HepG2 (cell line): Measurements from ENCODE around the gene FLRT2. TPM values are rescaled to one million over a fixed set of nuclear protein-coding genes. Genes with fewer than 3 reads are reported as not detected.

Source experiments
- ATAC-seq: fragments of 200-7000 bp; cut with Tn5 transposase; 3 replicates; pipeline ENCODE4 v1.9.1; 2020; ENCODE audit warnings: mild to moderate bottlenecking, moderate library complexity
- BruUV-seq: library from RNA; stranded (reverse); fragments of 400-500 nt; replicated peaks from 2 replicates; lab custom pipeline; 2021; lab: Mats Ljungman, UMichigan
- CTCF ChIA-PET: fragments of 300-600 bp; formaldehyde crosslinking; extraction: SDS; loops from one replicate; lab custom pipeline; 2021; ENCODE audit warnings: low total read pairs, inconsistent platforms, low intra/inter-chr PET ratio; lab: Yijun Ruan, JAX
- POLR2A ChIA-PET: fragments of 350-600 bp; sonication (Branson Sonifier 250); formaldehyde crosslinking; loops from one replicate; lab custom pipeline; 2020; ENCODE audit warnings: antibody characterized with exemption, inconsistent platforms; lab: Yijun Ruan, JAX
- DNase-seq: peaks from one replicate; pipeline ENCODE4 v3.0.0-alpha.2; 2015; ENCODE audit warnings: low spot score
- FAIRE-seq: peaks from 3 replicates; lab custom pipeline; 2011; peaks lifted over from hg19 to GRCh38; lab: Jason Lieb, UNC
- H2AFZ ChIP-seq: one replicate; pipeline ENCODE4 v1.6.1; 2011; ENCODE audit warnings: low read length, inconsistent platforms
- H3K27ac ChIP-seq: fragments of 300-600 bp; 3 replicates; pipeline ENCODE4 v1.8.0; 2011; ENCODE audit warnings: mixed run types, mild to moderate bottlenecking, mixed read lengths, low read length, inconsistent platforms; ENCODE audit not compliant: insufficient read depth; ENCODE audit errors: extremely low read length
- H3K27me3 ChIP-seq, 2 experiments: fragments of 200-600 bp in 1 of 2; 2 replicates in 1 of 2; 3 replicates in 1 of 2; pipeline versions ENCODE4 v1.6.0 to v1.8.0; 2011; ENCODE audit warnings: low read length in 2 of 2, mild to moderate bottlenecking in 2 of 2, moderate library complexity in 2 of 2, inconsistent platforms in 1 of 2; ENCODE audit not compliant: insufficient read depth in 2 of 2, control insufficient read depth in 1 of 2
- H3K36me3 ChIP-seq, 2 experiments: fragments of 200-600 bp in 1 of 2; replicated peaks in 1 of 2; 2 replicates in 1 of 2; 3 replicates in 1 of 2; pipeline versions ENCODE4 v1.5.1 to v1.8.0; 2011; ENCODE audit warnings: low read length in 2 of 2, inconsistent platforms in 1 of 2; ENCODE audit not compliant: insufficient read depth in 2 of 2, control insufficient read depth in 1 of 2
- H3K4me1 ChIP-seq: 2 replicates; pipeline ENCODE4 v1.5.1; 2012; ENCODE audit warnings: low read length, inconsistent platforms; ENCODE audit not compliant: insufficient read depth
- H3K4me2 ChIP-seq: 2 replicates; pipeline ENCODE4 v1.6.0; 2011; ENCODE audit warnings: low read depth, low read length, inconsistent platforms
- H3K4me3 ChIP-seq, 3 experiments: fragments of 200-600 bp in 1 of 3; sonication (generic), shearing (Covaris generic) in 1 of 3; replicated peaks in 1 of 3; 2 replicates each; pipeline ENCODE4 v1.5.1; 2011 to 2016; ENCODE audit warnings: low read length in 3 of 3, inconsistent platforms in 2 of 3, low read depth in 2 of 3, mild to moderate bottlenecking in 2 of 3, control low read depth in 1 of 3, mixed read lengths in 1 of 3; ENCODE audit not compliant: insufficient read depth in 1 of 3
- H3K79me2 ChIP-seq: one replicate; pipeline ENCODE4 v1.6.1; 2011; ENCODE audit warnings: low read length, inconsistent platforms; ENCODE audit not compliant: insufficient read depth
- H3K9ac ChIP-seq: 2 replicates; pipeline ENCODE4 v1.6.0; 2011; ENCODE audit warnings: mild to moderate bottlenecking, low read depth, low read length, inconsistent platforms; ENCODE audit not compliant: insufficient read depth
- H3K9me3 ChIP-seq: 2 replicates; pipeline ENCODE4 v1.5.1; 2012; ENCODE audit warnings: mild to moderate bottlenecking, low read length
- H4K20me1 ChIP-seq: 2 replicates; pipeline ENCODE4 v1.6.0; 2011; ENCODE audit warnings: inconsistent platforms, mild to moderate bottlenecking, low read length, moderate library complexity; ENCODE audit not compliant: insufficient read depth
- ARNT ChIP-seq: fragments of 450-650 bp; IDR thresholded peaks from 2 replicates; pipeline ENCODE4 v1.6.1; 2017
- ATF6 ChIP-seq: sonication (generic); formaldehyde crosslinking; conservative IDR thresholded peaks from 2 replicates; pipeline ENCODE4 v1.4.0; 2020; ENCODE audit warnings: missing genetic modification reagents
- BCL3 ChIP-seq: sonication (generic); formaldehyde crosslinking; IDR thresholded peaks from 2 replicates; pipeline ENCODE4 v1.5.1; 2020; ENCODE audit warnings: mild to moderate bottlenecking, missing genetic modification reagents, moderate library complexity
- CREM ChIP-seq, 2 experiments: sonication (generic) in 1 of 2; formaldehyde crosslinking in 1 of 2; IDR thresholded peaks; 2 replicates each; pipeline versions ENCODE4 v1.4.0 to v1.6.1; 2016 to 2020; ENCODE audit warnings: antibody characterized with exemption in 1 of 2, mild to moderate bottlenecking in 1 of 2, missing genetic modification reagents in 1 of 2
- DDIT3 ChIP-seq: sonication (generic); formaldehyde crosslinking; IDR thresholded peaks from 2 replicates; pipeline ENCODE4 v1.4.0; 2020; ENCODE audit warnings: mild to moderate bottlenecking, missing genetic modification reagents
- FOSL2 ChIP-seq: sonication (generic); formaldehyde crosslinking; IDR thresholded peaks from 2 replicates; pipeline ENCODE4 v1.4.0; 2020; ENCODE audit warnings: missing genetic modification reagents
- IKZF5 ChIP-seq: IDR thresholded peaks from 2 replicates; pipeline ENCODE4 v1.6.1; 2018; ENCODE audit warnings: missing genetic modification reagents, mild to moderate bottlenecking, missing compliant biosample characterization
- KDM1A ChIP-seq: IDR thresholded peaks from 2 replicates; pipeline ENCODE4 v1.6.1; 2016; ENCODE audit warnings: missing compliant biosample characterization
- KDM4B ChIP-seq: sonication (generic); formaldehyde crosslinking; IDR thresholded peaks from 2 replicates; pipeline ENCODE4 v1.4.0; 2020; ENCODE audit warnings: missing genetic modification reagents
- PRDM4 ChIP-seq: sonication (generic); formaldehyde crosslinking; IDR thresholded peaks from 2 replicates; pipeline ENCODE4 v1.9.0; 2021; ENCODE audit warnings: missing genetic modification reagents, borderline replicate concordance
- SNAPC2 ChIP-seq: sonication (generic); formaldehyde crosslinking; IDR thresholded peaks from 2 replicates; pipeline ENCODE4 v1.8.1; 2022; ENCODE audit warnings: mild to moderate bottlenecking, missing genetic modification reagents
- ZNF550 ChIP-seq: sonication (generic); formaldehyde crosslinking; IDR thresholded peaks from 2 replicates; pipeline ENCODE4 v1.4.0; 2020; ENCODE audit warnings: mild to moderate bottlenecking, missing genetic modification reagents, borderline replicate concordance
- ZNF772 ChIP-seq: sonication (generic); formaldehyde crosslinking; IDR thresholded peaks from 2 replicates; pipeline ENCODE4 v1.5.0; 2020; ENCODE audit warnings: mild to moderate bottlenecking, missing genetic modification reagents
- WGBS: methylation state at CpG from one replicate; pipeline ENCODE4 v1.1.6; 2017; ENCODE audit warnings: low lambda C conversion rate; 5-methylcytosine and 5-hydroxymethylcytosine counted together
- in situ Hi-C: cut with HindIII; loops from 2 replicates; pipeline ENCODE4 v1.10.0; 2017; ENCODE audit warnings: low pct_unique_long_range_greater_than_20kb; ENCODE audit not compliant: extremely low pct_ligation_motif_present
- intact Hi-C: fragments of 100-400 bp; cut with micrococcal nuclease; formaldehyde crosslinking; loops from one replicate; pipeline ENCODE4 v1.10.0; 2022; ENCODE audit not compliant: unreplicated experiment
- polyA plus RNA-seq, 8 experiments: library from polyadenylated mRNA; depleted of rRNA in 3 of 8; stranded (reverse) in 7 of 8; unstranded in 1 of 8; fragments of >200 nt; fragmentation: Illumina TruSeq in 4 of 8; extraction: Trizol in 4 of 8; gene quantifications; 2 replicates each; pipeline versions ENCODE4 v1.2.1 to v1.2.3, GENCODE V29; 2011 to 2016; ENCODE audit warnings: low read depth in 4 of 8, missing spikeins in 1 of 8, mixed read lengths in 1 of 8; ENCODE audit not compliant: insufficient read depth in 1 of 8
- total RNA-seq, 5 experiments: library from RNA; depleted of rRNA; stranded (reverse); fragments of >200 nt; fragmentation: Illumina TruSeq; extraction: Trizol; gene quantifications; 2 replicates each; pipeline ENCODE4 v1.2.3, GENCODE V29; 2016; ENCODE audit warnings: low read depth in 1 of 5

The FLRT2 gene
- total and polyA plus RNA-seq, 2 of the 13 experiments (the other 11 are each of a cell fraction or from before 2014, with no cell fraction given): not detected

GRCh38 chr14:85512451-85512850 is 17.5 kb upstream of the FLRT2 start:
- CTCF ChIA-PET: no interaction called here
- H3K27ac ChIP-seq: no peak overlapping the region
- no peak overlapping the region for H2AFZ ChIP-seq
- 0 out of 2 replicates have a peak, but pooled peaks cover 4% of the 10 kb centered on the region for H3K4me1 ChIP-seq
- in situ Hi-C loops: no loop called here
- H3K4me2 ChIP-seq: no peak overlapping the region
- H3K9ac ChIP-seq: no peak overlapping the region
- 53% methylated on average over 2 of the region's 2 CpGs for WGBS
- H3K79me2 ChIP-seq: no peaks in the 10 kb centered on the region
- no peaks in the 10 kb centered on the region for H3K27me3 ChIP-seq
- no peak for DNase-seq
- peaks cover 18% of the 10 kb centered on the region for H3K9me3 ChIP-seq
- no peak for ATAC-seq
- intact Hi-C loops: no loop called here
- FAIRE-seq: no peak
- no peak for TF ChIP-seq PRDM4 (CRISPR knock-in tag)
- TF ChIP-seq ARNT: no peak
- TF ChIP-seq ZNF550 (CRISPR knock-in tag): no peak
- no peak for TF ChIP-seq SNAPC2 (CRISPR knock-in tag)
- TF ChIP-seq IKZF5 (CRISPR knock-in tag): no peak
- no peak for TF ChIP-seq KDM4B (CRISPR knock-in tag)
- TF ChIP-seq ZNF772 (CRISPR knock-in tag): no peak
- no peak for TF ChIP-seq CREM (IDR thresholded peaks at IDR 0.05)
- no peak for TF ChIP-seq CREM (CRISPR knock-in tag; IDR thresholded peaks at IDR 0.05)
- TF ChIP-seq FOSL2 (CRISPR knock-in tag): no peak
- TF ChIP-seq DDIT3 (CRISPR knock-in tag): no peak
- TF ChIP-seq KDM1A (CRISPR knock-in tag): no peak
- no peak for TF ChIP-seq BCL3 (CRISPR knock-in tag)
- no peak for TF ChIP-seq ATF6 (CRISPR knock-in tag)
- no peak overlapping the region for H3K4me3 ChIP-seq
- BruUV-seq: no TSS peak
- H3K36me3 ChIP-seq: no peaks in the 10 kb centered on the region
- POLR2A ChIA-PET: no interaction called here
- H4K20me1 ChIP-seq: no peaks in the 10 kb centered on the region
